HG02610 (cell line): ENCODE measurements around the gene C11orf42.
A peak's percentile ranks its signal among the peaks of the same experiment; 100 is the strongest.
"Not testable (repeated sequence)": the region's sequence is repeated elsewhere in the genome, so short reads cannot be mapped to it uniquely, and the experiment has no call there.

Experiments
- ATAC-seq: cut with Tn5 transposase; IDR thresholded peaks from one replicate; pipeline ENCODE4 v1.9.1; 2021; ENCODE audit warnings: mild to moderate bottlenecking, moderate library complexity; ENCODE audit not compliant: unreplicated experiment

C11orf42 gene

DNA sequence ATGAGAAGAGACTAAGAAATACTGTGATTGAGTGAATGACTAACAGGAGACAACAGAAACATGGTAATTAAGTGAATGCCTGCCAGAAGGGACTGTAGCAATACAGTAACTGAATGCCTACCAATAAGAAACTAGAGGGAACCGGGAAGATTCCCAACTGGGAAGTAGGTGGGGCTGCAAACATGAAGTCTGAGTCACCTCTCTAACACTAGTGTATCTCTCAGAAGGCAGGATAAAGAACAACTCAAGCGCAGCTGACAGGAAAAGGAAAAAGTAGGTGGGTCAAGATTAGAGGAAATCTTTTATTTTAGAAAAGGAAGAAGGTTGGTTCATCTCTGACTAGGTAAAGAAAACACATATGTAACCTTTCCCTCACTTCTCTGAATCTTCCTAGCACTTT is 14.0 kb downstream of the C11orf42 start:
- ATAC-seq = no peak

DNA sequence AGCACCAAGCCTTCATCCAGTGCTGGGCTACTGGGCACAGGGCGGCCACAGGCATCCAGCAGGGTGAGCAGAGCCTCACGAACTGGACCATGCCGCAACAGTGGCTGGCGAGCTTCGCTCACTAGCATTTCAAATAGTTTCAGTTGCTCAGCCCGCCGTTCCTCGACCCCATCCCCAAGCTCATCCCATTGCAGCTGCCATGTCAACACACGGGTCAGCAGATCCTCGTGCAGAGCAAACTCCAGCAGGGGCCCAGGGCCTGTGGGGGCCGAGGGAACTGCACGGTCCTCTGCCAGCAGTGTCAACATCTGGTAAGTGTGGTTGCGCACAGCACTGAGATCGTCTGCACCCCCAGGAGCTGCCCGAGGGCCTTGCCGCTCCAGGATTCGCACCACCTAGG is 18.5 kb downstream of the C11orf42 start:
- no peak for ATAC-seq

DNA sequence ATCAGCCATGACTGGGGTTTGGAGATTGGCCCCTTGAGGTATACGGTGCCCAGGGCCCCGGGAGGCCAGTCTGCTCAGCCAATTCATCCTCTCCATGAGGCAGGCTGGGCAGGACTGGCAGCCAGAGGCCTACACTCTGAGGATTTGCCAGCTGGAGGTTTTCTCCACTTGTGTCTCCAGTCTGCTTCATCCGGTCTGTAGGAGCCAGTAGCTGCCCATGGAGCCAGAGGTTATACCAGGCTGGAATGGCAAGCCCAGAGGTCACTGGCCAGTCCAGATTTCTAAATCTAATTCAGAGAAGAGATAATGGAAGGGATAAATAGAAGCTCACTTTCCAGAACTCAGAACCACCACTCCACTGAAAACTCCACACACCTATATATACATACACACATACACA is 19.1 kb downstream of the C11orf42 start:
- ATAC-seq = no peak

DNA sequence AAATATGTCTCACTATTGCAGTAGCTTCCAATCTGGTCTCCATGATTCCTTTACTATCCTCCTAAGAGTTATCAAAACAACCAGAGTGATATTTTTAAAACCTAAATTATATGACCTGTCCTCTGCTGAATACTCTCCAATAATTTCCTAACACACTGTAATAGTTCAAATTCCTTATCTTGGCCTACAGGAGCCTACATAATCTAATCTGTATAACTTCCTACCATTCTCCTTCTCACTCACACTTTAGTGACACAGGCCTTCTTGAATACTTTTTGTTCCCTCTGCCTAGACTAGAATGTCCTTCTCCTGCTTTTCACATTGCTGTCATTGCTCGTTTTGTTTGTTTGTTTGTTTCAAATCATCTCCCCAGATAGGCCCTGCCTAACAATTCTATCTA is 19.7 kb downstream of the C11orf42 start:
- no peak for ATAC-seq

DNA sequence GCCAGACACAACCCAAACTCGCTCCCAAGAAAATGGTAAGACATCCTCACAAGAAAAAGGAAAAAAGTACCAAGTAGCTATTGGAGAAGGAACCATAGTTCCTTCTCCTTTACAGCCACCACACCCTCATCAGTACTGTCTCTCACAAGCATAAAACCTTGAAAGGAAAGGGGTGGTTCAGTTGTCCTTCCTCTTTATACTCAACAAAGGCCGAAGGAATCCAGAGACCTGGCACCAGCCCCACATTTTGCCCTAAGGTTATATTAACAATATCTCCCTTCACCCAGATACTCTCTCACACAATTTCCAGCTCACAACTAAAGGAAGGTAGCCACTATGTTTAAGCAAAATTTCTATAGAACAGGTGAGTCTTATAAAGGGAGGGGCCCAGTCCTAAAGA is 20.5 kb downstream of the C11orf42 start:
- ATAC-seq = no peak

DNA sequence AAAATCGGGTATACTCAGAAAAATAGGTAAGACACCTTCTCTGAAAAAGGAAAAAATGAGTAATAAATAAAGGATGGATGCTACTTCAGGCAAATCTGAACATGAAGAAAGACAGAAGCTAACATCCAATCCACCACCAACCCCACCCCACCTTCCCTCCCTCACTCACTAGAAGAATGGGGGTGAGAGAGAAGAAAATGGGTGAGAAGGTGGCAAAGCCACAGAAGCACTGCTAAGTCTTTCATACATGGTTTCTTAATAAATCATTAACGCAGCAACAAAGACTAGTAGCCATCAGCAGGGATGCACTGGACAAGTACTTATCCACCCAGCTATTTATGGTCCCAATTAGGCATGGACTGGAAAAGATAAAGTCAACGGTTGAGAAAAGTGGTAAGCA is 23.2 kb downstream of the C11orf42 start:
- ATAC-seq = no peak

DNA sequence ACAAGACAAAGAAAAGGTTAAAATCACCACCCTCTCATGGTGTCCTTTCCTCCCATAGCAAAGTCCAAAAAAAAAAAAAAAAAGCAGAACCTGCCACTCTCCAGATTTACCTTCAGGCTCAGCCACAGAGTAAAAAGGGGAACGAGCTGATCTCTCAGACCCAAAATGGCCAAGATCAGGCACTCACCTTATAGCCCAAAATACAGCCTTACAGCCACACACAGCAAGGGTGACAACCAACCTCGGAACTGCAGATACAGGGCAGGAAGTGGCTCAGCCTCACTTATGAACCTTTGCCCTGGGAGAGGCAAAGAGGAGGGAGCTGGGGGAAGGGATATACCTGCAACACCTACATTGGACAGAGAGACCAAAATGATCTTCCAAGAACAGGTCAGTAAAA is 24.6 kb downstream of the C11orf42 start:
- no peak for ATAC-seq

DNA sequence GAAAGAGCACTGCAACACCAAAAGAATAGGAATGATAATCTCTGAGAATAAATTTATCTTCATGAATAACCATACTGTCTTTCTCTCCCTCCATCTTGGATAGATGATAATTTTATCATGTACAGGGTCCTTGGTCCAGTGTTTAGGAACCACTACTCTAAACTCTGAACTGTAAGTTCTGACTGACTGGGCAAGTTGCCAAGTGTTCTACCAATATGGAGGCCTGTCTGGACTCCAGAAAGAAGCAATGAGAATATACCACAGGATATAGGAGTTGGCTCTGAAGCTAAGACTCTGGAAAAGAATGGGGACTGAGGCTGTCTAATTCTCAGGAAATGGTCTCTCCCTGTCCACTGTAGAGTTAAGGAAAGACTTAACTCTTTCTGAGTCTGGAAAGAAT is 27.5 kb downstream of the C11orf42 start:
- no peak for ATAC-seq

DNA sequence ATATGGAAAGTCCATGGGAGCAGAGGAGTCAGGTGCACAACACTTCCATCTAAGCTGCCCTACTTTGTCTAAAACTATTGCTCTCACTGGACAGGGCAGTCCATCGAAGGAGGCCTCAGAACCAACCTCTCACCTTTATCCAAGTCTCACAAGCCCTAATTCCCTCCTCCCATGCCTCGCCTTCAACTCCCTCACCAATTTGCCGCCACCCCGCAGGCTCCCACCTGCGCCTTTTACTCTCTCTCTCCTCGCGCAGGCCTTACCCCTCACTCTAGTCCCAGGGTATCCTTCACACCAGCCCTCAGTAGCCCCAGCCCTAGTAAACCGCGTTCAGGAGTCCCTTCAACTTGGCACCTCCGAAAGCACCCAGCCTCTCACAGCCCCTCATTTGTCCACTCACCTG is 28.6 kb downstream of the C11orf42 start:
- no peak for ATAC-seq

DNA sequence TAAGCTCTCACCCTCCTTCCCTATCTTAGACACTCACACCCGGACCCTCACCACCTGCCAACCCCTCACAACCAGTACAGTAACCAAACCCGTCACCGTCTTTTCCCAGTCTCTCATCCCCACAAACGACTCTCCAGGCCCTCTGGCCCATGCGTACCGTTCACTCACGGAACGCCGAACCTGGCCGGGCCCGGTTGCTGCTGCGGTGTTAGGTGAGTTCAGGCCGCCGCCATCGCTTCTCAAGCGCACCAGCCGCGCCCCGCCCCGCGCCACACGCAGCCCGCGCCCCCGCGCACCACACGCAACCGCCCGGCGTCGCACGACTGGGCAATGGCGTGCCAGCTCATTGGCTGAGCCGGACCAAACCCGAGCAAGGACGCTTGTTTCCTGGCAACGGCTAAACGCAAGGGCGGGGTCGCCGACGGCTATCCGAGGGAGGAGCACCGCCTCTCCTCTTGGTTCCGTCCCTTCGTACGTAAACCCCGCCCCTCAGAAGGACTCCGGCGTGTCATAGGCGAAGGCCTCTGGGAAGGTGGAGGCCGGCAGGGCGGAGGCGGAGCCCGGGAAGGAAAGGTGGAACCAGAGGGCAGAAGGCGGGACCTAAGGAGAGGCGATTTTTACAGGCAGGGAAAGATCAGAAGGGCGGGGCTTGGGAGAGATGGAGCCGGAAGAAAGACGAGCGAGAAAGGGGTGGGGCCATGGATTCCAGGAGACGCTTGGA is 29.2 kb downstream of the C11orf42 start, which contains the start of gene FHIP1B:
Gene FHIP1B (minus strand): TSS at position 250 of the 721 bp plus-strand sequence. CDS start 10,120 bp downstream, outside the sequence.
- ATAC-seq = peak; percentile 96

DNA sequence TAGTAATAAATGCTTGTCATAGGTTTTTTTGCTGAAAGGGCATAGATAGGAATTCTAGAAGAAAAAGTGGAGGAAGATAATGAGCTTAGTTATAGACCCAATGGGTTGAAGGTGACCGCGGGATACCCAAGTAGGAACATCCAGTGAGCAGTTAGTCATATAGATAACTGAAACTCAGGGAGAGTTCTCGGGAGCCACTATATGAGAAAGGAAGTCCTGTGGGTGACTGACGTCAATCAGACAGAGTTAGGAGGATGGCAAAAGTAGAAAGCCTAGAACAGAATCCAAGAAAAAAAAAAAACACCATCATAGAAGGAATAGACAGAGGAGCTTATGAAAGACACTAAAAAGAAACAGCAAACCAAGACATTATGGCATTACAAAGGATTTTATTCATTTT is 31.9 kb downstream of the C11orf42 start:
- ATAC-seq = no peak

DNA sequence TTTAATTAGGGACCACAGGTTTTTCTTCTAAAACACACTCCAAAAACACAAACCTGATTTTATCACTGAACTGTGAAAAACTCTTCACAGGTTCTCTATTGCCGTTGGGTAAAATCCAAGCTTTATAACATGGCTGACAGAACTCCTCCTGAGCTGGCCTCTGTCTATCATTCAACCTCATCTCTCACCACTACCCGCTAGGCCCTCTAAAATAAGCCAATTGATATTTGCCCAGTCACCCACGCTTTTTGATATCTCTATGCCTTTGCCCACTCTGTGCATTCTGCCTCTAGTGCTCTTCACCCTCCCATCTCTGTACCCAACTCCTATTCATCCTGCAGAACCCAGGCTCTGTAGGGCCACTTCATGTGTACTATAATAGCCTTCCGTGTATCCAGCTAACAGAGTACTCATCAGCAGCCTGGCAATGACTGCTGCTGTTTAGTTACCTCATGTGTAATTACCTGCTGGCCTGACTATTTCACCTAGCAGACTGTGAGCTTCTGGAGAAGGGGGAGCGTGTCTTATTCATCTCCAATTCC is 32.5 kb downstream of the C11orf42 start:
- ATAC-seq = no peak

DNA sequence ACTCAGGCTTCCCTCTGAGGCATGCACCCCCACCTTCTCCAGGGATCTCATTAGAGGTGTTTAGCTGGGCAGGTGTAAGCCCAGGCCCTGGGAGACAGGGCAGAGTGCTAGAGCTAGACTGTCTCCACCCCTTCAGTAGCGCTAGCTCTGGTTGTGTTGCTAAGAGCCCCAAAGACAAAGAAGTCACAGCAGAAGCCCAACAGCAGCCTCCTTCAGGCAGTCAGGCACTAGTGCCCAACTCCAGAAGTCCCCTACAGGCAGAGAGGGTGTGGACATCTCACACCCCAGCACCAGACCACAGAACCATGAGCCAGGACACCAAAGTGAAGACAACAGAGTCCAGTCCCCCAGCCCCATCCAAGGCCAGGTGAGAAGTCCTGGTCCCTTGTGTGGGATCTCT is 33.5 kb downstream of the C11orf42 start, which contains the start of gene CNGA4:
Gene CNGA4 (plus strand): TSS at position 188 of the 400 bp plus-strand sequence. CDS start 118 bp downstream, at position 306.
- ATAC-seq = no peak

DNA sequence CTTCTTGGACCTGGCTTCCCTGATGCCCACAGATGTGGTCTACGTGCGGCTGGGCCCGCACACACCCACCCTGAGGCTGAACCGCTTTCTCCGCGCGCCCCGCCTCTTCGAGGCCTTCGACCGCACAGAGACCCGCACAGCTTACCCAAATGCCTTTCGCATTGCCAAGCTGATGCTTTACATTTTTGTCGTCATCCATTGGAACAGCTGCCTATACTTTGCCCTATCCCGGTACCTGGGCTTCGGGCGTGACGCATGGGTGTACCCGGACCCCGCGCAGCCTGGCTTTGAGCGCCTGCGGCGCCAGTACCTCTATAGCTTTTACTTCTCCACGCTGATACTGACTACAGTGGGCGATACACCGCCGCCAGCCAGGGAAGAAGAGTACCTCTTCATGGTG is 34.8 kb downstream of the C11orf42 start:
- no peak for ATAC-seq

DNA sequence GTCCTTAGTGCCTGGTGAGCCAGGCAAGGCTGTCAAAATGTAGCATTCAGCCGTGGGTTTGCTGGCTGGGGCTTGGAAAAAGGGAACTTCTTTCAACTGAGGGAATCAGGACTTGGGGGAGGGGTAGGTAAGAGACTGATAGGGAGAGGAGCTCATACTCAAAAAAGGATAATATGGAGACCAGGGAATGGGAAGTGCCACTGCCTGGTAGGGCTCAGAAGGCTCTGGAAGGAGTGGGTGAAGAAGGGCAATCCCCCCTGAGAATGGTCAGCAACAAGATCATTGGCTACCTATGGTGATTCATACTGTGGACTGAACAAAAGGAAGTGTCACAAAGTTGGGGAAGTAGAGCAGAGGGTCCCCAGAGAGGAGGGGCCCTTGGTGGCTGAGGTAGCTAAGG is 35.4 kb downstream of the C11orf42 start:
- ATAC-seq = no peak

DNA sequence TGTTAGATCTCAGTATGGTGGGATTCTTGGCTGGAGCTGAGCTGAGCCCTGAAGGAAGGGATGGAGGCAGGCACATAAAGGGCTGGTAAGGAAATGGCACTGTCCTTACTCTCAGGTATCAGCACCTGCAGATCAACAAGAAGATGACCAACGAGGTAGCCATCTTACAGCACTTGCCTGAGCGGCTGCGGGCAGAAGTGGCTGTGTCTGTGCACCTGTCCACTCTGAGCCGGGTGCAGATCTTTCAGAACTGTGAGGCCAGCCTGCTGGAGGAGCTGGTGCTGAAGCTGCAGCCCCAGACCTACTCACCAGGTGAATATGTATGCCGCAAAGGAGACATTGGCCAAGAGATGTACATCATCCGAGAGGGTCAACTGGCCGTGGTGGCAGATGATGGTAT is 36.0 kb downstream of the C11orf42 start:
- no peak for ATAC-seq

DNA sequence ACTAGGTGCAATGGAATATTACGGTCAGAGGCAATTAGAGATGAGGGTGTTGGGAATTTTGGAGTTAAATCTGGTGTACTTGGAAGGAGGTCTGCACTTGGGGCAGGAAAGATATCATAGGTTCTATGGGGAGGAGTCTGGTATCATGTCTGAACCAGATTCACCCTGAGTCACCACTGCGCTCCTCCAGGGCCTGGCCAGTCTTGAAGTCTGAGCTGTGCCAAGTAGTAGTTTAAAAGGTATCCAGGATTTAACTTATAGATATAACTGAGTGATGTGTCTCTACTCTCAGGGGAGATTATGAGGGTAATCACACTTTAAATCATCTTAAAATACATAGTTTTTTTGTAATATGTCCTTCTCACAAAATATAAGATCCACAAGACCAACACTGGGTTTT is 40.2 kb downstream of the C11orf42 start:
- ATAC-seq = no peak

DNA sequence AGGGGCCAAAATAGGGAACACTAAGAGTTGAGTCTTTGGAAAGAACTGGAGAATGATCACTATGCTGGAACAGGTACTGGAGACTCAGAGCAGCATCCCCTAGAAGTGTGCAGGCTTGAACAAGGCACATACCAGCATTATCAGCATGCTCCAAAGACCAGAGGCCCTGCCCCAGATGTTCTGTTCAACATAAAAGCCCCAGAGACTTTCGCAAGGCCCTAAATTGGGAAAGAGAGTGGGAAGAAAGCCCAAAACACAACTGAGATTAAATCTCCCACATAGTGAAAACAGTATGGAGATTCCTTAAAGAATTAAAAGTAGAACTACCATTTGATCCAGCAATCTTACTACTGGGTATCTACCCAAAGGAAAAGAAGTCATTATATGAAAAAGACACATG is 42.9 kb downstream of the C11orf42 start:
- no peak for ATAC-seq

DNA sequence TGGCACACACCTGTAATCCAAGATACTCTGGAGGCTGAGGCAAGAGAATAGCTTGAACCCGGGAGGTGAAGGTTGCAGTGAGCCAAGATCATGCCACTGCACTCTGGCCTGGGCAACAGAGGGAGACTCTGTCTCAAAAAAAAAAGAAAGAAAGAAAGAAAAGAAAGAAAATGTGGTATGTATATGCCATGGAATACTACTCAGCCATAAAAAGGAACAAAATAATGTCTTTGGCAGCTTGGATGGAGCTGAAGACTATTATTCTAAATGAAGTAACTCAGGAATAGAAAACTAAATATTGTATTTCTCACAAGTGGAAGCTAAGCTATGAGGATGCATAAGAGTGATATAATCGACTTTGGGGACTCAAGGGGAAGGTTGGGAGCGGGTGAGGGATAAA is 43.5 kb downstream of the C11orf42 start:
- not testable (repeated sequence) for ATAC-seq

DNA sequence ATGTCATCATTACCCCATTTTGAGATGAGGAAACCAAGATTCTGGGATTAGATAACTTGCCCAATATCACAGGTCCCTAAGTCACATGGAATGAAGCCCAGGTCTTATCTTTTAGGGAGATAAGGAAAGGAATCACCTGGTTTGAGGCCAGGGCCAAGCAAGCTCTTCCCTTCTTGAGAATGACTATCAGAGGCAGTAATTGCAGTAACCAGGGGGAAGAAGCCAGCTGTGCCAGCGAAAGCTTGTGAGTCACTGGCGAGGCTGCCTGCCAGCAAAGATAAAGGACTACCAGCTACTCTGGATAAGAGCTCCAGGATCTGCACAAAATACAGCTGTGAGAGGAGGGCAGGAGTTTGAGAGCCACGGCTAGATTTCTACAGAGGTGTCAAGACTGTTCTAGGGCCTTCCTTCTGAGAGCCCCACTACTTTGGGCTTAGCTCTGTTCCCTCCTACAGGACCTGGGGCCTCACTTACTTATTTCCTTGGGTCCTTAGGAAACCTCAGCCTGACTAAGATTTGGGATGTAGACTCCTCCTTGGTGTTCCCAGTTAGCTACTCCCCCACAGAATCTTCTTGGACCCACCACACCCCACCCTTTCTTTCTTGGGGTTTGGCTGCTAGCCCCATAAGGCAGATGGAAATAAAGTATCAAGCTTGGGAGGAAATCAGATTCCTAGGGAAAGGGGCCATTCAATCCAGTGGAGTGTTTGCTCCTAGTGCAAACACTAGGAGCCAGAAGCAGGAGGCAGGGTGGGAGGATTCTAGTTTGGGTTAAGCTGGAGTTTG is 44.6 kb downstream of the C11orf42 start:
- no peak for ATAC-seq

DNA sequence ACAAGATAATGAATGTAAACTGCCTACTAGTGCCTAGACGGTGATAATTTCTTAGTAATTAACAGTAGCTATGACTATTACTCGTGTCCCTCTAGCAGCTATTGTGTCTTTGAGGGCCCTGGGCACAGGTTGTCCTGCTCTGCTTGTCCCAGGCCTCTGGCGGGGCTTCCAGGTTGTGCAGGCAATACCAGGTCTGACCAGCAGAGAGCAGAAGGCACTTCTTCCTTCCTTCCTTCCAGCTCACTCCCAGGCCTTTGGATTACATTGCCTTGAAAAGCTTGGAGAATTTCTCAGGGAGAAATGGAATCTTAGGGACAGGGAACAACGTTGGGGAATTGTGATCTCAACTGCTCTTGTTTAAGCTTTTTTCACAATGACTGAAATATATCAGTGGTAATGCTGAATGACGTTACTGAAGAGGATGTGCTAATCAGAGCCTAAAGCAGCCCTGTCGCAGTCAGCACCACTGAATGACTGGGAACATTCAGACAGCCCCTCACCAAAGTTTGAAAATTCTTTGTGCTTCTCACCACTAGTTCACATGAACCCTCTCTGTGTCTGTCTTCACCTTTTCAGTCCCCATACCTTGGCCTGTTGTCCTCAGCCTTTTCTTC is 45.9 kb downstream of the C11orf42 start:
- peak; percentile 55 for ATAC-seq
